ENCODE results near the gene DUT.

The DUT gene

GRCh38 chr15:48385031-48385830 is 54.0 kb downstream of the DUT start:
- H3K36me3 ChIP-seq (replicated peaks; ENCODE audit: insufficient read depth, low read length) = no peaks in the 10 kb centered on the region
- H3K9me2 ChIP-seq (replicated peaks; ENCODE audit: insufficient read depth, low read length) = no peaks in the 10 kb centered on the region
- no peaks in the 10 kb centered on the region for H3K9me3 ChIP-seq (replicated peaks; ENCODE audit: insufficient read depth, low read length)
- TF ChIP-seq EZH2phosphoT487 (IDR thresholded peaks at IDR 0.05; ENCODE audit: low read length) (no peak), EZH2 (optimal IDR thresholded peaks at IDR 0.05; ENCODE audit: low read depth, low read length) (no peak)
- TF ChIP-seq, protein P1, sequence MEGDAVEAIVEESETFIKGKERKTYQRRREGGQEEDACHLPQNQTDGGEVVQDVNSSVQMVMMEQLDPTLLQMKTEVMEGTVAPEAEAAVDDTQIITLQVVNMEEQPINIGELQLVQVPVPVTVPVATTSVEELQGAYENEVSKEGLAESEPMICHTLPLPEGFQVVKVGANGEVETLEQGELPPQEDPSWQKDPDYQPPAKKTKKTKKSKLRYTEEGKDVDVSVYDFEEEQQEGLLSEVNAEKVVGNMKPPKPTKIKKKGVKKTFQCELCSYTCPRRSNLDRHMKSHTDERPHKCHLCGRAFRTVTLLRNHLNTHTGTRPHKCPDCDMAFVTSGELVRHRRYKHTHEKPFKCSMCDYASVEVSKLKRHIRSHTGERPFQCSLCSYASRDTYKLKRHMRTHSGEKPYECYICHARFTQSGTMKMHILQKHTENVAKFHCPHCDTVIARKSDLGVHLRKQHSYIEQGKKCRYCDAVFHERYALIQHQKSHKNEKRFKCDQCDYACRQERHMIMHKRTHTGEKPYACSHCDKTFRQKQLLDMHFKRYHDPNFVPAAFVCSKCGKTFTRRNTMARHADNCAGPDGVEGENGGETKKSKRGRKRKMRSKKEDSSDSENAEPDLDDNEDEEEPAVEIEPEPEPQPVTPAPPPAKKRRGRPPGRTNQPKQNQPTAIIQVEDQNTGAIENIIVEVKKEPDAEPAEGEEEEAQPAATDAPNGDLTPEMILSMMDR (IDR thresholded peaks at IDR 0.05; ENCODE audit: low read length) = no peak
- no peak for DNase-seq
- no peak overlapping the region for H3K4me3 ChIP-seq (ENCODE audit: low read length)
- no peaks in the 10 kb centered on the region for H3K27me3 ChIP-seq (replicated peaks; ENCODE audit: insufficient read depth, low read length)
- no peaks in the 10 kb centered on the region for H4K20me1 ChIP-seq (ENCODE audit: insufficient read depth, low read length)
- H3K27ac ChIP-seq (ENCODE audit: low read length) = no peak overlapping the region
- H3K9ac ChIP-seq (ENCODE audit: low read length) = no peak overlapping the region
- no peak overlapping the region for H2AFZ ChIP-seq (ENCODE audit: low read length)
- no peaks in the 10 kb centered on the region for H3K4me1 ChIP-seq (ENCODE audit: low read length)
- no peak overlapping the region for H3K4me2 ChIP-seq (ENCODE audit: low read depth, low read length)
- H3F3A ChIP-seq (ENCODE audit: insufficient read depth, low read length) = no peaks in the 10 kb centered on the region
- H3K79me2 ChIP-seq (ENCODE audit: low read length) = no peaks in the 10 kb centered on the region

DNA sequence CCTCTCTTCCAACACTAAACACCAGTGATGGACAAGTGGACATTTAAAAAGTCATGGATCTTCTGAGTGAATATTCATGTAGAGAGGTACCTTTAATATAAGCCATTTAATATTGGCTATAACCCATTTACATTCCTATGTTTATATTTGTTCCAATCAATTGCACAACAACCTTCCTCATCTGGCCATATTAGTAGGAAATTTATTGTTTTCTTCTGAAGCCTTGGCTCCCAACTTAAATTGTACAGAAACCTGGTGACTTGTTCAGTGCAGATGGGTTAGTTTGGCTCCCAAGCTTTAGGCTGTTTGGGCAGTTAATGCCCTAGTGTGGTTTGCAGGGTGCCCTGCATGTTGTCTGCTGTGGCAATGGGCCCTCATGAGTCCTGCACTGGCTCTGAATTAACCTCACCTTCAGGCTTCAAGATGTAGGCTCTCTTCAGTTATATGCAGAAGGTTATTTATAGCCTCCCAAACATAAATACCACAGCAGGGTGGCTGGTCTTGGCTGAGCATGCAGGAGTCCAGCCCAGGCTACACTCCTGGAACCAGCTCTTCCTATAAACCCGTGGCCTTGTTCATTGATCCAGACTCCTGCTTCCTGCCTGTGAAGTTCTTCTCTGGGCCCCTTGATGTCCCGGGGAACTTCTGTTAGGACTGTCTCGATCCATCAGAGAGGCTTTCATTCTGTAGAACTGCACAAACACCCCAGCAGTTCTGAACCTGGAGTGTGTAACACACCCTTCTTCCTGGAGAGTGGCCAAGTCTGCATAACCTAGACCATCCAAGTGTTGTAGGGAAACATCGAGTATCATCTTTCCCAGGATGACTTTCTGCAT is 57.0 kb downstream of the DUT start:
- DNase-seq = no peak
- Histone ChIP-seq H3K9ac (ENCODE audit: low read length) (no peak overlapping the region), H3K4me1 (ENCODE audit: low read length) (no peaks in the 10 kb centered on the region), H3F3A (ENCODE audit: insufficient read depth, low read length) (no peaks in the 10 kb centered on the region), H3K27me3 (replicated peaks; ENCODE audit: insufficient read depth, low read length) (no peaks in the 10 kb centered on the region), H4K20me1 (ENCODE audit: insufficient read depth, low read length) (no peaks in the 10 kb centered on the region), H2AFZ (ENCODE audit: low read length) (no peak overlapping the region), H3K27ac (ENCODE audit: low read length) (no peak overlapping the region), H3K79me2 (ENCODE audit: low read length) (no peaks in the 10 kb centered on the region), H3K9me3 (replicated peaks; ENCODE audit: insufficient read depth, low read length) (no peaks in the 10 kb centered on the region), H3K4me2 (ENCODE audit: low read depth, low read length) (no peak overlapping the region), H3K9me2 (replicated peaks; ENCODE audit: insufficient read depth, low read length) (no peaks in the 10 kb centered on the region), H3K36me3 (replicated peaks; ENCODE audit: insufficient read depth, low read length) (no peaks in the 10 kb centered on the region), H3K4me3 (ENCODE audit: low read length) (no peak overlapping the region)
- TF ChIP-seq, protein P1 (IDR thresholded peaks at IDR 0.05; ENCODE audit: low read length) = no peak
- no peak for TF ChIP-seq EZH2 (optimal IDR thresholded peaks at IDR 0.05; ENCODE audit: low read depth, low read length)
- no peak for TF ChIP-seq EZH2phosphoT487 (IDR thresholded peaks at IDR 0.05; ENCODE audit: low read length)

DNA sequence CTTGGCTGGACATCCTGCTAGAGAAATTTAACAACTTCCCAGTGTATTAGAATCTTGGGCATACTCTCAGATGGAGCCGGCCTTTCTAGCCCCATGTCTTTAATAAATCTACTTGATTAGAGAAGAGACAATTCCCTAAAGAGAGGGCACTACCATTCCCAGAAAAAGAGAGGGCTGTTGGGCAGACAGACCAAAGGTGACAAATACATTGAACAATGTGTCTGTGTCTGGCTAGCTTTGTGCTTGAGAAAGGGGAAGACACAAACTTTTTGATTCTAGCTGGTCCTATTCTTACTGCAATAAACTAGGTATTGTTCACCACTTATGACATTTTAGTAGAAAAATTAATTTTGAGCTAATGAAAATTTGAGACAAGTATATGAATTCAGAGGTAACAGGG is 57.7 kb downstream of the DUT start:
- DNase-seq = no peak
- Histone ChIP-seq H4K20me1 (ENCODE audit: insufficient read depth, low read length) (no peaks in the 10 kb centered on the region), H3K27ac (ENCODE audit: low read length) (no peak overlapping the region), H3K79me2 (ENCODE audit: low read length) (no peaks in the 10 kb centered on the region), H3K9ac (ENCODE audit: low read length) (no peak overlapping the region), H3K9me3 (replicated peaks; ENCODE audit: insufficient read depth, low read length) (no peaks in the 10 kb centered on the region), H3K27me3 (replicated peaks; ENCODE audit: insufficient read depth, low read length) (no peaks in the 10 kb centered on the region), H3F3A (ENCODE audit: insufficient read depth, low read length) (no peaks in the 10 kb centered on the region), H3K36me3 (replicated peaks; ENCODE audit: insufficient read depth, low read length) (no peaks in the 10 kb centered on the region), H3K4me3 (ENCODE audit: low read length) (no peak overlapping the region), H3K4me1 (ENCODE audit: low read length) (no peaks in the 10 kb centered on the region), H3K4me2 (ENCODE audit: low read depth, low read length) (no peak overlapping the region), H2AFZ (ENCODE audit: low read length) (no peak overlapping the region), H3K9me2 (replicated peaks; ENCODE audit: insufficient read depth, low read length) (no peaks in the 10 kb centered on the region)
- TF ChIP-seq EZH2 (optimal IDR thresholded peaks at IDR 0.05; ENCODE audit: low read depth, low read length) (no peak), EZH2phosphoT487 (IDR thresholded peaks at IDR 0.05; ENCODE audit: low read length) (no peak)
- TF ChIP-seq, protein P1 (IDR thresholded peaks at IDR 0.05; ENCODE audit: low read length) = no peak
